AG20443 (cell line): ENCODE results near the gene PLD1.
A peak's percentile ranks its signal among the peaks of the same experiment; 100 is the strongest.

Experiments used
- DNase-seq: peaks from one replicate; pipeline ENCODE4 v3.0.0; 2012; ENCODE audit warnings: low spot score, mixed read lengths

The PLD1 gene

GRCh38 chr3:171620825-171621434 is 189.4 kb downstream of the PLD1 start:
- no peak for DNase-seq

DNA sequence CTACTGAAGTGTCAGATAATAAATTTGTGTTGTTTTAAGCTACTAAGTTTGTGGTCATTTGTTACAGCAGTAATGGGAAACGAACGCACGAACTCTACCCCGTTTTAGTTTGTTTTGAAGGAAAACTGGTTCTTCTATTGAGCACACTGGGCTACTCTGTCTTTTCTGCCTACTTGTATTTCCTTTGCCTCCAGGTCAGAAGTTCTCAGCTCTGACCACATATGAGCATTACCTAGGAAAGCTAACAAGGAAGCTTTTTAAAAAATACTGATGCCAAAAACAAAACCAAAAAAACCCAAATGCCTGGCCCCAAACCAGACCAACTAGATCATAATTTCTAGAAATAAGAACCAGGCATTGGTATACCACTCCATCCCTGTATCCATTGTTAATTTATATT is 193.5 kb downstream of the PLD1 start:
- DNase-seq = no peak

- no peak for DNase-seq
Observed at GRCh38 chr3:171615686-171616085, 194.6 kb downstream of the PLD1 start.

DNA sequence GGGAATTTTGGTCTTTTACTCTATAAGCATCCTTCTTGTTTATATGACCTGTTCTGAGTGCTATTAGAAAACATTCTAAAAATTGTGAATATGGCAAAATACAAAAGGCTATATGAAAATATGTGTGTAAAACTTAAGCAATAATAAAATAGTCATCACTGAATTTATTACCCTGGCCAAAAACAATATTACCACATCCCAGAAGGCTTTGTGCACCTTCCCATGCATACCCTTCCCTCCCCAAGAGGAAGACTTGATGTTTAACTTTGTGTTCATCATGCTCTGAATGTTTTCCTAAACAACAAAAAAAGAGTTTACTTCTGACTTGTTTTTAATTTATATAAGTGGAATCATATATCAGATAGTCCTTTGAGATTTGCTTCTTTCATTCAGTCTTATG is 195.0 kb downstream of the PLD1 start:
- no peak for DNase-seq

DNA sequence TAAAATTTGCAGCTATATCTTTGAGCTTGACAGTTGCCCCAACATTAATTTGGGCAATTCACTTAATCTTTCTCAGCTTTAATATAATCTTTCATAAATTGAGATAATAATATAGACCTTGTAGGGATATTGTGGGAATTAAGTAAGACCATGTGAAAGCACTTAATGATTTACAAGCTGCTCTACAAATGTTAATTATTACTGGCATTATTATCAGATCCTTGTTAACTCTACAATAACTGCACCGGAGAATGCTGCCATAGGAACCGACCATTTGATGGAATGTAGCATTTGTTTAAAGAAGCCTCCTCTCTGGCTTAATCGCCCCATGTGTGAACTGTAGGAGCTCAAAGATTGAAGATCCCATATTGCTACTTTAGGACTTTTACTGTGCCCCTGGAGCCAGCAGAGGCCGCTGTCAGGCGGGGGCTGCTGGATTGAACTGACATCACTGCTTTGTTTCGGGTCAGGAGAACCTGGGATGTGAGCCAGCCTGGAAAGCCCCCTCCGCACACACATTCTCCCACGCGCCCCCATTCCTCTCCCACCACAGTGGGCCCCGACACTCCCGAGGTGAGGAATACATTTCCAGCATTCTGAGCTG is 195.9 kb downstream of the PLD1 start:
- peak; percentile 53 for DNase-seq

- DNase-seq = no peak
Observed at GRCh38 chr3:171607452-171607851, 202.8 kb downstream of the PLD1 start.

GRCh38 chr3:171606151-171606751 is 204.0 kb downstream of the PLD1 start:
- DNase-seq = no peak

DNA sequence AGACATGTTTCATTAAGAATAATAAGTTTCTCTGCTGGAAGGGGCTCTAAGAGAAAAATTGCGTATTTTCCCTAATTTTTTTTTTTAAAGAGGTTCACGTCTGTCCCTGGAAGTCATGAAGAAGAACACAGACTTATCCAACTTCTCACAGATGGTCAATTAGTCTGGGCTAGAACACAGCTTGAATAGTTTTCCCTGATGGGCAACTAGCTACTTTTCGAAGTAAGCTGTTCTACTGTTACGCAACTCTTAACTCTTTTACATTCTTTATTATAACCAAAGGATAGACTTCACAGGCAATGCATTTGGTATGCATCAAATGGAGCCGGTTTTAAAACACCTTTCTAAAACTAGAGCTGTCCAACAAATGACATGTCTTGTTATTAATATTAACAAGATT is 205.9 kb downstream of the PLD1 start:
- DNase-seq = no peak

- no peak for DNase-seq
Observed at GRCh38 chr3:171602072-171602471, 208.2 kb downstream of the PLD1 start.

DNA sequence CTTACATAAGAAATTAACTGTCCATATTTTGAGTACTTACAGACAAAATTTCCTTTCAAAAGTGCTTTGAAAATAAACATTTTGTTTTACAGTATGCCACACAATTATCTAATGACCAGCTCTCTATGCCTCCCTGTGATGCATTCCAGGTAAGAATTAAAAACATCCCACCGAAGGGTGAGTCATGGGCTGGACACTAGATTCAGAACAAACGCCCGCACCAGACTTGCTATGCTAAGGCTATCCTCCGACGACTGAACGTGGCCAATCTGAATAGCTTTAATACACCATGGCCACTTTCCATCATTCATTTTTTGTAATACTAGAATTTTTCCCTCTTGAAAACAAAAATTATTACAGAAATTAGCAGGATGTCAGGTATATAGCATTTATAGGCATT is 210.3 kb downstream of the PLD1 start:
- DNase-seq = no peak

DNA sequence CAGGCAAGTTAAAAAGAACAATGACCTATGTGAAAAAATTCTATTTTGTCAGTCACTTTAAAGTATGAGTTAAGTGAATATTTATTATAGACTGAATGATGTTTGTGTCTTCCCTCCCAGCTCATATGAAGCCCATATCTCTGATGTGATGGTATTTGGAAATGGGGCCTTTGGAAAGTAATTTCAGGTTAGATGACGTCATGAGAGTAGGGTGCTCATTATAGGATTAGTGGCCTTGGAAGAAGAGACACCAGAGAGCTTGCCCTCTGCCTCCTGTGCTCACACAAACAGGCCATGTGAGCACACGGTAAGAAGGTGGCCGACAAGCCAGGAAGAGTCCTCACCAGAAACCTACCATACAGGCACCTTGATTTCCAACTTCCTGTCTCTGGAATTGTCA is 211.3 kb downstream of the PLD1 start:
- DNase-seq = no peak

DNA sequence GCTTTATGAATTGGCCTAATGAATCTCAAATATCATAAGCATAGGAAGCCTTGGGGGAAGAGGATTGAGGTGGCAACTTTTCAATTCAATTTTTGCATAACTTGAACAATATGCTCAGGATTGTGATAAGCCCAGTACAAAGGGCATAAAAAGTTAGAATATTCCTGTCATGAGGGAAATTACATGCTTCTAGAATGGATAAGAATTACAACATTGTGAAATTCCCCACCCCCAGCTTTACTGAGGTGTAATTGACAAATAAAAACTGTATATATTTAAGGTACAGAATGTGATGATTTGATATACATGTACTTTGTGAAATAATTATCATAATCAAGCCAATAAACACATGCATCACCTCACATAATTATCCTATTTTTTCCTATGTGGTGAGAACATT is 217.5 kb downstream of the PLD1 start:
- DNase-seq = no peak

DNA sequence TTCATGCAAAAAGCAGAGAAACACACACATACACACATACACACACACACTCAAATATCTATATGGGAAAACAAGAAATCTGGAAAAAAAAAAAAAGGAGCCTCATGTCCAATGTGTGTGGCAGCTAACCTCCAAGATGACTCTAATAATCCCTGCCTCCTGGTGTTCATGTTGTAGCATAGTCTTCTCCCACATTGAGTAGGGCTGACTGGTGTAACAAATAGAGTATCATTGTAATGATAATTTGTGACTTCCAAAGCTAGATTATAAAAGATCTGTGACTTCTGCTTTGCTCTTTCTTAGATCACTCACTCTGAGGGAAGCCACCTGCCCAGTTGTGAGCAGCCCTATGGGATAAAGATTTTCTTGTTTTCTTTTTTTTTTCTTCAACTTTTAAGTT is 219.2 kb downstream of the PLD1 start:
- DNase-seq = no peak

DNA sequence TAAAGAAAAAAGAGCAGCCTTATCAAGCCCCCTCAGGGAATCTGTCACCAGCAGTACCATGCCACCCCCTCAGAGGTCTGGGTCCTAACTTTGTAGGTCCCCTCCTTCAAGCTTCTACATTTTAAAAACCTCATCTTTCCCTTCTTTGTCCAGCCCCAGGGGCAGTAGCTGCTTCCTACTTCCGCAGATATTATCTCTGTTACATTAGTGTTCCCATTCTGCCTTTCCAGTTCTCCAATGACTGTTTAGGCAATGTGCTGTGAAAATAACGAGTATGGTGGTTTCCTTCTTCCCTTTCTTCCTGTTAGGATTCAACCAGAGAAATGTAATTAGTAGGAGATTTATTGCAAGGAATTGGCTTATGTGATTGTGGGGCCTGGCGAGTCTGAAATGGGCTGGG is 224.0 kb downstream of the PLD1 start:
- no peak for DNase-seq

DNA sequence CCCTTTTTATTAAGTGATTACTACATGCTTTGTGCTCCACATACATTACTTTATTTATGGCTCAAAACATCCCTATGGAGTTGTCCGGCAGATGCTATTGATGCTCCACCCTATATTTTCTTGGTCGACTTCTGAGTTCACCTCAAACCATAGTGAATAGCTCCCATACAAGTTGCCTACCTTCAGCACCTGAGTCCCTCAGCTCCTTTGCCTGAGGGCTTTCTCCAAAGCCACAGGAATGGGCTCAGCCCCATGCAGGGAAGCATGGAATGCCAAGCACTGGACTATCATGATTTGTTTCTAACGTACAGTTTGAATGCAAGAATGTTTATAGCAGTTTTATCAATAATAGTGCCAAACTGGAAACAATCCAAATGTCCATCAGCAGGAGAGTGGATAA is 225.2 kb downstream of the PLD1 start:
- DNase-seq = no peak

DNA sequence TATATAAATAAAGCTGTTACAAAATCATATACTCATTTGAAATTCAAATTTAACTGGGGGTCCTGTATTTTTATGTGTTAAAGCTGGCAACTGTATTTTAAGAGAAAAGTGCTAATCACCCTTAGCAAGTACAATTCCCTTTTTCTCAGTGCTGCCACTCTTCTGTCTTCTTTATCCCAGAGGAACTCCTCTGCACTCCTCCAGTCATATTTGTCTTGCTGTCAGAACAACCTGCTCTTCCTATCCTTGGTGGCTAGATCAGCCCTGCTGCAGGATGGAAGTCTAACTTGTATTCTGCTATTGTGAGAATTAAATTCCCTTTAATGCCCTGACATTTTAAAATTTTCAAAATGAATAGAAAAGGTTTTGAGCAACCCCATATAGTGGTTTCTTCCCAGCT is 226.2 kb downstream of the PLD1 start:
- no peak for DNase-seq

DNA sequence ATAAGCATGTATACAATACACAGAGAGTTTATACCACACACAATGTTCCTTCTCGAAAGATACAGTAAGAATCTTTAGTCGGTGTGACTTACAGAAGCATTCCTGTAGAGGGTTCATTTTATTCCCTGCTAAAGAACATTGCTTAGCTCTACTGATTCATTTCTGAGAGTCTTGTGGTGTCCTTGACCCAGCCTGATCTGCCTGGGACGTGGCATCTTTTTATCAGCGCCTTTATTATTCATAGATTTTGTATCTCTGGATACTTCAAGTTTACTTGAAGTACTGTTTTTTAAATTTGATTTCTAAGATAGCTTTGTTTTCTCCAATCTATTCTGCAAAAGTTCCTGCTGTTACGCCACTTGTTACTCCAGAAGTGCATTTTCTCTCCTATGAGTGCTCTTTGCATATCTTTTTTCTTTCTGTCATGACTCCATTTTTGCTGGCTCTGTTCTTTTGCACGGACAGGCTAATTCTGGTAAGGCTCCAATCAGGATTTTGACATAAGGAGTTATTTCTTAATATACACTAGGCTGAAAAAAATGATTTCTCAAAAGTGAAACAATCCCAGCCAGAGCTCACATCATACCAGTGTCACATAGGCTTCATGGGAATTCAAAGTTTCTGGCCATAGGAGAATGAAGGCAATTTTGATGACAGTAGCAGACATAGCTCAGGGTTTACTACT is 235.6 kb downstream of the PLD1 start:
- no peak for DNase-seq

- DNase-seq = no peak
Observed at GRCh38 chr3:171569571-171570132, 240.6 kb downstream of the PLD1 start.

- DNase-seq = no peak
Observed at GRCh38 chr3:171568766-171569165, 241.5 kb downstream of the PLD1 start.

- peak; percentile 50 for DNase-seq
Observed at GRCh38 chr3:171566803-171567422, 243.4 kb downstream of the PLD1 start.

GRCh38 chr3:171565481-171566058 is 244.7 kb downstream of the PLD1 start:
- DNase-seq = peak; percentile 33
